Neuronal stem cell (in vitro differentiated cells): ENCODE measurements around the gene COL20A1.
"Not testable (repeated sequence)": the region's sequence is repeated elsewhere in the genome, so short reads cannot be mapped to it uniquely, and the experiment has no call there.

Experiments
- DNase-seq: peaks from one replicate; pipeline ENCODE4 v3.0.0-alpha.2; 2013; ENCODE audit warnings: low spot score
- H2AFZ ChIP-seq: one replicate; pipeline ENCODE4 v1.6.1; 2013; ENCODE audit warnings: mild to moderate bottlenecking, low read length, inconsistent platforms
- H2AK5ac ChIP-seq: 2 replicates; pipeline ENCODE4 v1.6.1; 2013; ENCODE audit warnings: low read depth, mild to moderate bottlenecking, inconsistent platforms, low read length, moderate library complexity, mixed read lengths
- H2BK120ac ChIP-seq: 2 replicates; pipeline ENCODE4 v1.6.1; 2013; ENCODE audit warnings: low read depth, mild to moderate bottlenecking, inconsistent platforms, low read length, moderate library complexity, mixed read lengths
- H2BK12ac ChIP-seq: one replicate; pipeline ENCODE4 v1.6.1; 2013; ENCODE audit warnings: low read length, inconsistent platforms
- H2BK15ac ChIP-seq: 2 replicates; pipeline ENCODE4 v1.6.1; 2013; ENCODE audit warnings: mild to moderate bottlenecking, low read length, inconsistent platforms, mixed read lengths
- H2BK5ac ChIP-seq: one replicate; pipeline ENCODE4 v1.6.1; 2013; ENCODE audit warnings: inconsistent platforms, mild to moderate bottlenecking, low read length, moderate library complexity
- H3K14ac ChIP-seq: one replicate; pipeline ENCODE4 v1.6.1; 2013; ENCODE audit warnings: low read length, inconsistent platforms
- H3K18ac ChIP-seq: 2 replicates; pipeline ENCODE4 v1.6.1; 2013; ENCODE audit warnings: low read length, inconsistent platforms
- H3K23ac ChIP-seq: 2 replicates; pipeline ENCODE4 v1.6.1; 2013; ENCODE audit warnings: low read depth, mild to moderate bottlenecking, mixed read lengths, low read length, inconsistent platforms; ENCODE audit not compliant: poor library complexity
- H3K27ac ChIP-seq: replicated peaks from 3 replicates; pipeline ENCODE4 v1.5.1; 2013; ENCODE audit warnings: low read length, inconsistent platforms
- H3K27me3 ChIP-seq, 3 experiments: 2 replicates each; pipeline ENCODE4 v1.6.1; 2013; ENCODE audit warnings: low read length in 3 of 3, mild to moderate bottlenecking in 2 of 3, inconsistent platforms in 1 of 3, low read depth in 1 of 3, mixed read lengths in 1 of 3, moderate library complexity in 1 of 3; ENCODE audit not compliant: control insufficient read depth in 3 of 3, insufficient read depth in 3 of 3
- H3K36me3 ChIP-seq, 2 donors: replicated peaks in 1 of 2; 2 replicates each; pipeline ENCODE4 v1.6.1; 2013; ENCODE audit warnings: low read length in 2 of 2; ENCODE audit not compliant: control insufficient read depth in 2 of 2, insufficient read depth in 2 of 2
- H3K4ac ChIP-seq: 2 replicates; pipeline ENCODE4 v1.6.1; 2013; ENCODE audit warnings: inconsistent platforms, mild to moderate bottlenecking, low read length, moderate library complexity
- H3K4me1 ChIP-seq, 2 donors: 1 replicate in 1 of 2; 2 replicates in 1 of 2; pipeline ENCODE4 v1.6.1; 2013; ENCODE audit warnings: low read length in 2 of 2, low read depth in 1 of 2; ENCODE audit not compliant: control insufficient read depth in 2 of 2, insufficient read depth in 1 of 2
- H3K4me2 ChIP-seq: one replicate; pipeline ENCODE4 v1.6.1; 2013; ENCODE audit warnings: mild to moderate bottlenecking, low read length, inconsistent platforms; ENCODE audit not compliant: insufficient read depth, poor library complexity, severe bottlenecking
- H3K4me3 ChIP-seq, 2 donors: 2 replicates each; pipeline ENCODE4 v1.5.1; 2013; ENCODE audit warnings: low read length in 2 of 2, mild to moderate bottlenecking in 2 of 2, inconsistent platforms in 1 of 2, moderate library complexity in 1 of 2
- H3K79me1 ChIP-seq: one replicate; pipeline ENCODE4 v1.6.1; 2013; ENCODE audit warnings: low read depth, mild to moderate bottlenecking, inconsistent platforms, low read length, moderate library complexity
- H3K9ac ChIP-seq: one replicate; pipeline ENCODE4 v1.6.1; 2013; ENCODE audit warnings: mild to moderate bottlenecking, low read depth, low read length, inconsistent platforms; ENCODE audit not compliant: poor library complexity
- H3K9me3 ChIP-seq, 2 donors: replicated peaks in 1 of 2; 2 replicates each; pipeline versions ENCODE3 to v1.6.1; 2013; ENCODE audit warnings: low read length in 2 of 2, mild to moderate bottlenecking in 2 of 2, inconsistent platforms in 1 of 2, low read depth in 1 of 2, mixed read lengths in 1 of 2, moderate library complexity in 1 of 2; ENCODE audit not compliant: control insufficient read depth in 2 of 2, insufficient read depth in 1 of 2
- H4K8ac ChIP-seq: one replicate; pipeline ENCODE4 v1.6.1; 2013; ENCODE audit warnings: low read depth, mild to moderate bottlenecking, inconsistent platforms, low read length, moderate library complexity
- H4K91ac ChIP-seq: one replicate; pipeline ENCODE4 v1.6.1; 2013; ENCODE audit warnings: low read length, low read depth, mild to moderate bottlenecking, inconsistent platforms; ENCODE audit not compliant: poor library complexity
- WGBS, 2 donors: extraction: QIAGEN DNeasy Blood & Tissue Kit; methylation state at CpG; one replicate each; pipeline ENCODE4 v1.1.7; 2013; ENCODE audit warnings: missing lambda C conversion rate in 2 of 2, mixed read lengths in 1 of 2; ENCODE audit not compliant: insufficient read length in 2 of 2, insufficient replicate concordance in 1 of 2; ENCODE audit errors: extremely low coverage in 2 of 2; 5-methylcytosine and 5-hydroxymethylcytosine counted together

COL20A1 gene

DNA sequence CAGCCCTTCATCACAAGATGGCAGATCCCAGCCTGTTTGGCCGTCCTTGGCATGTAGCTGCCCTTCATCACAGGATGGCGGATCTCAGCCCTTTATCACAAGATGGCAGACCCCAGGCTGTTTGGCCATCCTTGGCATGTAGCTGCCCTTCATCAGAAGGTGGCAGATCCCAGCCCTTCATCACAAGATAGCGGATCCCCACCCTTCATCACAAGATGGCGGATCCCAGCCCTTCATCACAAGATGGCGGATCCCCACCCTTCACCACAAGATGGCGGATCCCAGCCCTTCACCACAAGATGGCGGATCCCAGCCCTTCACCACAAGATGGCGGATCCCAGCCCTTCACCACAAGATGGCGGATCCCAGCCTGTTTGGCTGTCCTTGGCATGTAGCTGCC lies 42.1 kb downstream of the COL20A1 start:
- H3K18ac ChIP-seq, H3K14ac ChIP-seq, H4K91ac ChIP-seq, H4K8ac ChIP-seq, H3K4me3 ChIP-seq, H3K36me3 ChIP-seq, H3K4me1 ChIP-seq, H2BK5ac ChIP-seq, H3K4me2 ChIP-seq, H3K27ac ChIP-seq, H2BK120ac ChIP-seq, H2BK15ac ChIP-seq, H3K9ac ChIP-seq, H3K79me1 ChIP-seq, H2BK12ac ChIP-seq, H3K4ac ChIP-seq, H3K27me3 ChIP-seq, H2AK5ac ChIP-seq, DNase-seq, H3K9me3 ChIP-seq: not testable (repeated sequence)
- no CpG with 5 or more reads among the region's 9 CpGs for WGBS, 2 donors
- Histone ChIP-seq H3K23ac (peak overlapping the region; percentile 29), H2AFZ (peak overlapping the region; percentile 51)

DNA sequence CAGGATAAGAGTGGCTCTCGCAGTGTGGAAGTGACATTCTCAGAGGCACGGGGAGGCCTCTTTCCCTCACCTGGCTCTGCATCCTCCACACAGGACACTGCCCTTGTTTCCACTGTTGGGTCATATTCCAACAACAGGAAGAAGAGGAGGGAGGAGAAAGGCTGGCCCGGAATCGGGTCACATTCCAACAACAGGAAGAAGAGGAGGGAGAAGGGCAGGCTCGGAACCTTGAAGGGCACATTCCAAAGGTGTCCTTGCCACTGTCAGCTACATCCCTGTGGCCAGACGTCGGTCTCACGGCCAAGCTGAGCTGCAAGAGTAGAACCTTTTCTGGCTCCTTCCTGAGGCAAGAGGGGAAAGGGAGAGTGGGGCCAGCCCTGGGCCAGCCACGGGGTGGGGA lies 42.7 kb downstream of the COL20A1 start:
- H3K9me3 ChIP-seq = peaks cover 7 to 9% of the 10 kb centered on the region in 2 donors
- WGBS, 2 donors = no CpG with 5 or more reads among the region's 9 CpGs
- no peak overlapping the region for H2BK12ac ChIP-seq

DNA sequence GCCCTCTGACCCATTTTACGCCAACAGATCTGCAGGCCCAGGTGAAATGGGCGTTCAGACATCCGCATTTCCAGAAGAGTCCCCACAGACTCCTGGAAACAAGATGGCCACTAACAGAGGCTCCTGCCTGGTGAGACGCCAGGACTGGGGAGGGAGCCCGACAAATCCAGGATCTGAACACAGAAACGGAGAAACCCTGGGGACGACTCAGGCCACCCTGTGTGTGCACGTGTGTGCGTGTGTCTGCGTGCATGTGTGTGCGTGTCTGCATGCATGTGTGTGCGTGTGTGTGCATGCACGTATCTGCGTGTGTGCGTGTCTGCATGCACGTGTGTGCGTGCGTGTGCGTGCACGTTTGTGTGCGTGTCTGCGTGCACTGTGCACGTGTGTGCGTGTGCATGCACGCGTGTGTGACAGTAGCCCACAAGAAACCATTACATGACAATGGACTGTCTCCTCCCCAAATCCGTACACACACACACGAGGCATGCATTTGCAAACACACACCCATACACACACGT lies 43.3 kb downstream of the COL20A1 start:
- WGBS, 2 donors = no CpG with 5 or more reads among the region's 29 CpGs
- DNase-seq = no peak
- peak overlapping the region; percentile 4 for H3K4ac ChIP-seq

More for the DNA sequence above, 42.7 kb downstream of the COL20A1 start:
- Histone ChIP-seq H2BK5ac (no peak overlapping the region), H3K27me3 (peaks cover 0 to 3% (median 0%) of the 10 kb centered on the region in 3 experiments), H3K36me3 (peaks cover 0 to 2% of the 10 kb centered on the region in 2 donors), H2AFZ (peak overlapping the region; percentile 51), H2BK15ac (no peak overlapping the region), H3K23ac (no peak overlapping the region), H2BK120ac (no peak overlapping the region), H3K14ac (no peak overlapping the region), H3K4me1 (peaks cover 0 to 2% of the 10 kb centered on the region in 2 donors), H2AK5ac (no peak overlapping the region), H3K27ac (no peak overlapping the region), H4K91ac (no peak overlapping the region), H3K18ac (no peak overlapping the region), H3K4me3 (no peak overlapping the region), H4K8ac (no peak overlapping the region), H3K79me1 (peaks cover 2% of the 10 kb centered on the region), H3K9ac (peak overlapping the region; percentile 1), H3K4me2 (no peak overlapping the region), H3K4ac (no peak overlapping the region)
- DNase-seq = no peak

DNA sequence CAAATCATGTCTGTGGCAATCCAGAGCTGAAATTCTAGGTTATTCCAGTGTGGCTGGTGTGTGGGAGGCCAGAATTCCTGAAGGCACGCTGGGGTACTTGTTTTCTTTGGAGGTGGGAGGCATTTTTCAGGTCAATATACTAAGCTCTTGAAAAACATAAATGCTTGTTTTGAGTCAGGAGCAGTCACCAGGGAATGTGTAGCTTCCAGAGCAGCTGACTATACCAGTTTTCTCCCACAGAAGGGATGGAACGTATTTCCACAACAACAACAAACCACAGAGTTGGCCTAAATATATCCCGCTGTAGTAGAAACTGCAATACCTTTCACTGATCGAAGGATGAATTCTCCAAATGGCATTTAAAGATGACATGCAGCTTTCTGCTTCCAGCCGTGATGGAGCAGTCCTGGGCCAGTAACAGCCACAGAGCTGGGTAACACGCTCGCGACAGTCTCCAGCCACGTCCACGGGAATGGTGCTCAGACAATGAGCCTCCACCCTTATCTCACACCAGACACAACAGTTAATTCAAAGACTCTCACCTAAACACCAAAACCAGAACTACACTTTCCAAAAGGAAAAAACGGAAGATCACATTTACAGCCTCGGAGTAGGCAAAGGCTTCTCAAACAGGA lies 44.9 kb downstream of the COL20A1 start:
- Histone ChIP-seq H3K27me3 (peaks cover 0 to 5% (median 3%) of the 10 kb centered on the region in 3 experiments), H2BK12ac (no peak overlapping the region), H3K23ac (no peak overlapping the region), H2BK5ac (no peak overlapping the region), H3K9ac (no peak overlapping the region), H3K27ac (no peak overlapping the region), H4K91ac (no peak overlapping the region), H2BK120ac (no peak overlapping the region), H3K18ac (peak overlapping the region; percentile 11), H2AFZ (no peak overlapping the region), H3K4me3 (no peak overlapping the region), H2AK5ac (no peak overlapping the region), H3K79me1 (peaks cover 2% of the 10 kb centered on the region), H3K9me3 (peaks cover 4 to 8% of the 10 kb centered on the region in 2 donors), H3K4me2 (no peak overlapping the region), H3K36me3 (peaks cover 0 to 2% of the 10 kb centered on the region in 2 donors), H4K8ac (no peak overlapping the region), H3K14ac (no peak overlapping the region), H3K4me1 (peaks cover 2% of the 10 kb centered on the region in 2 donors), H2BK15ac (no peak overlapping the region), H3K4ac (no peak overlapping the region)
- no CpG with 5 or more reads among the region's 12 CpGs for WGBS, 2 donors
- DNase-seq = no peak

More for the DNA sequence above, 43.3 kb downstream of the COL20A1 start:
- peak overlapping the region; percentile 99 for H3K14ac ChIP-seq
- H3K4me2 ChIP-seq = no peak overlapping the region
- peaks cover 0 to 2% of the 10 kb centered on the region in 2 donors for H3K4me1 ChIP-seq
- peaks cover 0 to 2% of the 10 kb centered on the region in 2 donors for H3K36me3 ChIP-seq
- peak overlapping the region; percentile 59 for H3K18ac ChIP-seq
- H4K91ac ChIP-seq = peak overlapping the region; percentile 34
- H3K23ac ChIP-seq = peak overlapping the region; percentile 86
- peak overlapping the region; percentile 95 for H2BK12ac ChIP-seq
- H3K9ac ChIP-seq = peak overlapping the region; percentile 91
- peaks cover 0 to 3% (median 0%) of the 10 kb centered on the region in 3 experiments for H3K27me3 ChIP-seq
- peak overlapping the region in 1 of 2 donors; percentile 72 for H3K4me3 ChIP-seq
- H2BK5ac ChIP-seq = no peak overlapping the region
- H3K27ac ChIP-seq = no peak overlapping the region
- H4K8ac ChIP-seq = no peak overlapping the region
- H2AFZ ChIP-seq = no peak overlapping the region
- H2BK15ac ChIP-seq = no peak overlapping the region
- no peak overlapping the region for H2AK5ac ChIP-seq
- H3K79me1 ChIP-seq = peaks cover 2% of the 10 kb centered on the region
- H3K9me3 ChIP-seq = peaks cover 7 to 9% of the 10 kb centered on the region in 2 donors
- no peak overlapping the region for H2BK120ac ChIP-seq
